ENCODE measurements around the gene UHMK1.
A peak's percentile ranks its signal among the peaks of the same experiment; 100 is the strongest.

Gene UHMK1

DNA sequence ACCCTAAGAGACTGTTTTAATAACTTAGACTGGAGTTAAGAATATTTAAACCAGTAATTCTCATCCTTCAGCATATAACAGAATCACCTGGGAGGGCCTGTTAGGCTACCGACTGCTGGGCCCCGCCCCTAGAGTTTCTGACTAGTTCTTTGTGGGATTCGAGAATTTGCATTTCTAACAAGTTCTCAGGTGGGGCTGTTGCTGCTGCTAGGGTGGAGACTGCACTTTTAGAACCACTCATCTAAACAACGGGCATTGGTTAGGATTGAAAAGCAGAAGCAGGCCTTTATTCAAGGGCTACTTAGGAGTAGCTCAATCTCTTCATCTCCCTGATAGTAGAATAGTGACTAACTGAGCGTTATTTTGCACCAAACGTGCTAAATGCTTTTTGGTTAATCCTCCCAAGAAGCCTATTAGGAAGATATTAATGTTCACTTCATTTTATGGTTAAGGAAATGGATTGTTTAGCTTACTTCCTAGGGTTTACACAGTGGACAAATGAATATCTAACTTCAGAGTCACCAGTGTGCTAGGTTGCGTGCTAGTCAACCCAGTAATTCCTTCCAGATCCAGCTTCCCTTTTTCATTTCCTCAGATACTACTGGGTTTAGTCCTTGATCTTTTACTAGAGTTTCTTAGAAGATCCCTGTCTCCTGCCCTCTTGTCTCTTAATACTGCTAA is 32.8 kb downstream of the UHMK1 start:
- peak overlapping the region; percentile 1; the same call in 1 of the 2 replicates for H3K9ac ChIP-seq (ENCODE audit: low read length)
- no peak overlapping the region for H2AFZ ChIP-seq (ENCODE audit: low read length)
- peak overlapping the region; percentile 53 for H3K4me2 ChIP-seq (ENCODE audit: low read depth, low read length)
- peak; percentile 93 for DNase-seq
- H3K4me1 ChIP-seq (ENCODE audit: low read length), result peaks cover 18% of the 10 kb centered on the region
- no peak overlapping the region; the same call in 1 of the 2 replicates for H3K4me3 ChIP-seq (ENCODE audit: low read length)
- H3K27ac ChIP-seq (ENCODE audit: low read length), result peak overlapping the region; percentile 44; the same call in 1 of the 2 replicates
- no peaks in the 10 kb centered on the region; the same call in 1 of the 2 replicates for H3K36me3 ChIP-seq (replicated peaks; ENCODE audit: insufficient read depth, low read length)
- H3K9me2 ChIP-seq (replicated peaks; ENCODE audit: insufficient read depth, low read length), result no peaks in the 10 kb centered on the region
- no peaks in the 10 kb centered on the region for H3K27me3 ChIP-seq (replicated peaks; ENCODE audit: insufficient read depth, low read length)
- TF ChIP-seq EZH2 (optimal IDR thresholded peaks at IDR 0.05; ENCODE audit: low read depth, low read length), result no peak
- no peak for TF ChIP-seq EZH2phosphoT487 (IDR thresholded peaks at IDR 0.05; ENCODE audit: low read length)
- TF ChIP-seq, protein P1, sequence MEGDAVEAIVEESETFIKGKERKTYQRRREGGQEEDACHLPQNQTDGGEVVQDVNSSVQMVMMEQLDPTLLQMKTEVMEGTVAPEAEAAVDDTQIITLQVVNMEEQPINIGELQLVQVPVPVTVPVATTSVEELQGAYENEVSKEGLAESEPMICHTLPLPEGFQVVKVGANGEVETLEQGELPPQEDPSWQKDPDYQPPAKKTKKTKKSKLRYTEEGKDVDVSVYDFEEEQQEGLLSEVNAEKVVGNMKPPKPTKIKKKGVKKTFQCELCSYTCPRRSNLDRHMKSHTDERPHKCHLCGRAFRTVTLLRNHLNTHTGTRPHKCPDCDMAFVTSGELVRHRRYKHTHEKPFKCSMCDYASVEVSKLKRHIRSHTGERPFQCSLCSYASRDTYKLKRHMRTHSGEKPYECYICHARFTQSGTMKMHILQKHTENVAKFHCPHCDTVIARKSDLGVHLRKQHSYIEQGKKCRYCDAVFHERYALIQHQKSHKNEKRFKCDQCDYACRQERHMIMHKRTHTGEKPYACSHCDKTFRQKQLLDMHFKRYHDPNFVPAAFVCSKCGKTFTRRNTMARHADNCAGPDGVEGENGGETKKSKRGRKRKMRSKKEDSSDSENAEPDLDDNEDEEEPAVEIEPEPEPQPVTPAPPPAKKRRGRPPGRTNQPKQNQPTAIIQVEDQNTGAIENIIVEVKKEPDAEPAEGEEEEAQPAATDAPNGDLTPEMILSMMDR (IDR thresholded peaks at IDR 0.05; ENCODE audit: low read length), result no peak
- H3F3A ChIP-seq (ENCODE audit: insufficient read depth, low read length), result peaks cover 16% of the 10 kb centered on the region
- no peaks in the 10 kb centered on the region for H3K9me3 ChIP-seq (replicated peaks; ENCODE audit: insufficient read depth, low read length)
- no peaks in the 10 kb centered on the region for H4K20me1 ChIP-seq (ENCODE audit: insufficient read depth, low read length)
- no peaks in the 10 kb centered on the region for H3K79me2 ChIP-seq (ENCODE audit: low read length)

DNA sequence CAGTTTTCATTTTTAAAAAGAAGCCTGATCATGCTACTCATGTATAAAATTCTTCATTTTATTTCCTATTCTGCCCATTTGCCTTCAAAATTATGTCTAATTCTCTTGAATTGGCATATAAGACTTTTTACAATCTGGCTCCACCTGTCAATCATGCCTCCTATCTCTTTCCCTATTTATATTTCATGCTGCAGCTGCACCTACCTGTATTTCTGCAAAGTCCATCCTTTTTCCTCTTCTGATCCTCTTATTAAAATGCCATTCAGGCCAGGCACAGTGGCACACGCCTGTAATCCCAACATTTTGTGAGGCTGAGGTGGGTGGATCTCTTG is 33.3 kb downstream of the UHMK1 start:
- H3K4me3 ChIP-seq (ENCODE audit: low read length), result no peak overlapping the region; the same call in 1 of the 2 replicates
- H3K36me3 ChIP-seq (replicated peaks; ENCODE audit: insufficient read depth, low read length), result no peaks in the 10 kb centered on the region; the same call in 1 of the 2 replicates
- peak overlapping the region; percentile 44; the same call in 1 of the 2 replicates for H3K27ac ChIP-seq (ENCODE audit: low read length)
- peaks cover 16% of the 10 kb centered on the region for H3F3A ChIP-seq (ENCODE audit: insufficient read depth, low read length)
- no peaks in the 10 kb centered on the region for H3K27me3 ChIP-seq (replicated peaks; ENCODE audit: insufficient read depth, low read length)
- no peaks in the 10 kb centered on the region for H4K20me1 ChIP-seq (ENCODE audit: insufficient read depth, low read length)
- no peak overlapping the region for H2AFZ ChIP-seq (ENCODE audit: low read length)
- H3K79me2 ChIP-seq (ENCODE audit: low read length), result no peaks in the 10 kb centered on the region
- H3K4me2 ChIP-seq (ENCODE audit: low read depth, low read length), result peak overlapping the region; percentile 53
- H3K9me3 ChIP-seq (replicated peaks; ENCODE audit: insufficient read depth, low read length), result no peaks in the 10 kb centered on the region
- no peak for DNase-seq
- TF ChIP-seq EZH2phosphoT487 (IDR thresholded peaks at IDR 0.05; ENCODE audit: low read length), result no peak
- TF ChIP-seq, protein P1 (IDR thresholded peaks at IDR 0.05; ENCODE audit: low read length), result no peak
- TF ChIP-seq EZH2 (optimal IDR thresholded peaks at IDR 0.05; ENCODE audit: low read depth, low read length), result no peak
- H3K4me1 ChIP-seq (ENCODE audit: low read length), result peaks cover 18% of the 10 kb centered on the region
- H3K9ac ChIP-seq (ENCODE audit: low read length), result peak overlapping the region; percentile 1; the same call in 1 of the 2 replicates
- no peaks in the 10 kb centered on the region for H3K9me2 ChIP-seq (replicated peaks; ENCODE audit: insufficient read depth, low read length)

- Histone ChIP-seq H3K27ac (ENCODE audit: low read length) (no peak overlapping the region), H2AFZ (ENCODE audit: low read length) (no peak overlapping the region), H3K36me3 (replicated peaks; ENCODE audit: insufficient read depth, low read length) (no peaks in the 10 kb centered on the region), H3F3A (ENCODE audit: insufficient read depth, low read length) (peaks cover 7% of the 10 kb centered on the region), H3K4me2 (ENCODE audit: low read depth, low read length) (no peak overlapping the region), H4K20me1 (ENCODE audit: insufficient read depth, low read length) (no peaks in the 10 kb centered on the region), H3K9ac (ENCODE audit: low read length) (no peak overlapping the region), H3K4me1 (ENCODE audit: low read length) (peaks cover 8% of the 10 kb centered on the region), H3K27me3 (replicated peaks; ENCODE audit: insufficient read depth, low read length) (no peaks in the 10 kb centered on the region), H3K79me2 (ENCODE audit: low read length) (no peaks in the 10 kb centered on the region), H3K9me3 (replicated peaks; ENCODE audit: insufficient read depth, low read length) (no peaks in the 10 kb centered on the region), H3K9me2 (replicated peaks; ENCODE audit: insufficient read depth, low read length) (no peaks in the 10 kb centered on the region), H3K4me3 (ENCODE audit: low read length) (no peak overlapping the region)
- no peak for DNase-seq
- TF ChIP-seq EZH2 (optimal IDR thresholded peaks at IDR 0.05; ENCODE audit: low read depth, low read length), result no peak
- no peak for TF ChIP-seq EZH2phosphoT487 (IDR thresholded peaks at IDR 0.05; ENCODE audit: low read length)
- TF ChIP-seq, protein P1 (IDR thresholded peaks at IDR 0.05; ENCODE audit: low read length), result no peak
Observed at GRCh38 chr1:162535501-162535900, 37.9 kb downstream of the UHMK1 start.

Measured in MM.1S (cell line).